HG02623 (cell line): ENCODE measurements around the gene CLK3.
A peak's percentile ranks its signal among the peaks of the same experiment; 100 is the strongest.

Source experiments
- ATAC-seq: cut with Tn5 transposase; IDR thresholded peaks from one replicate; pipeline ENCODE4 v1.9.1; 2021; ENCODE audit warnings: moderate library complexity; ENCODE audit not compliant: unreplicated experiment

CLK3 gene

DNA sequence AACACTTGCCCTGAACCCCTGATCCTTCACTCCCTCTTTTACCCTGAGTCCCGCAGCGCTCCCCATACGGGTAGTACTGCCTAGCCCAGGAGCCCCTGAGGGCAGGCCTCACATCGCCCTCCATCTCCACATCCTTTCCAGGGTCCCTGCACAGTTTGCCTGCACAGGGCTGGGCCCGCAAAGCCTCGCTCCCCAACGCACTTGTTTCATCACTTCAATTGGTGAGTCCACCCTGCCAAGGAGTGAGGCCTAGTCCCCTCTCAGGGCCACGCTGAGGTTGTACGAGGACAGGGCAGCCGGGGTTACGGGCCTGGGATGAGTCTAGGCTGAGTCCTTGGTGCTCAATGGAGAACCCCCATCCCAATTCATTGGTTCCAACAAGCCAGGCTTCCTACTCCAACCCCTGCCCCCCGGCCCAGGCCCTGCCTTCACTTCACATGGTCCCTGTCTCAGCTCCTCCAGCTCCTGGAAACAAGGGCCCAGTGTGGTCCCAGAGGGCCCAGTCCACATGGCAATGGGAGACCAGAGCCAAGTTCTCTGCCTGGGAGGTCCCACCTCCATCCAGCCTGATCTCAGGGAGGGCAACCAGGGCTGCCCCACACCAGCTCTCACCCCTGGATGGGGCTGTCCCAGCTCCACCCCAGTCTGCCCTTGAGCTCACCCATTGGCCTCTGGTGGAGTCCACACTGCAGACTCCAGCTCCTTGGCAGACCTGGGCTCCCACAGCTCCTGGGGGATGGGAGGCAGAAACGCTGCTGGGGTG lies 12.4 kb upstream of the CLK3 start:
- no peak for ATAC-seq

DNA sequence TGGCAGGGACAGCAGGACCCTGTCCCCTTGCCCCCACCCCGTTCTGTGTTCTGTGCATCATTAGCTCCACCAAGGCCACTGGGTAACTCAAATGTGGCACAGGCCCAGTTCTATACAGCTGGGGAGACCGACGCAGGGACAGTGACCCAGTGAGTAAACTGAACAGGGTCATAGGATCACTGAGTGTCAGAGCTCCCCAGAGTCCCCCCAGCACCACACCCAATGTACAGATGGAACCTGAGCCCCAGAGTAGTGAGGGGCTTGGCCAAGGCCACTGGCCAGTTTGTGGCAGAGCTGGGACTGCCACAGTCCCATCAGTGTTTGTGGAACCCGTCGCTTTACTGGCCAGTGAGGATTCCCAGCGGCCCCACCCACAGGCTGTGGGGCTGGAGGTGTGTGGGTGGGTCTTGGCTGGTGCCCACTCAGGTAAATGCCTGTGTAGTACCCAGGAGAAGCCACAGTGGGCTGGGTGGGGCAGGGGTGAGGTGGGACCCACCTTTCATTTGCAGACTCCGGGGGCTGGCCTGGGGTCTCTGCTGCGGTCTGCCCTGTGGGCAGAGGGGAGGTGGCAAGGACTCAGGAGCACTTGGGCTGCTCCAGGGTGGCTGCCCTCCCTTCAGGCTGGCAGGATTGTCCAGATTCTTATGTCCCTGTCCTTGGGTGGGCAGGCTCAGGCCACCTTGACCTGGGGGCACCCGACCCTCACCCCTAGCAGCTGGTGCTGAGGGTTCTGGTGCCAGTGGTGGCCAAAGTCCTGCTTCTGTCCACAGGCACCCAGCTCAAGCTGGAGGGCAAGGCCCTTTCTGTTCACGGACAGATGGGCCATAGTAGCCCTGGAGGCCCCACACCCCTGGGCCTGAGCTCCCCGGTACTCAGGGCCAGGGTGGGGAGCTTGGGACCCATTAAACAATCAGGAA lies 11.6 kb upstream of the CLK3 start:
- ATAC-seq: no peak

- no peak for ATAC-seq
Observed at GRCh38 chr15:74604983-74605794, 10.4 kb upstream of the CLK3 start.

GRCh38 chr15:74605795-74606150 lies 9.9 kb upstream of the CLK3 start:
- no peak for ATAC-seq

GRCh38 chr15:74608786-74609185 lies 6.8 kb upstream of the CLK3 start:
- ATAC-seq: no peak

DNA sequence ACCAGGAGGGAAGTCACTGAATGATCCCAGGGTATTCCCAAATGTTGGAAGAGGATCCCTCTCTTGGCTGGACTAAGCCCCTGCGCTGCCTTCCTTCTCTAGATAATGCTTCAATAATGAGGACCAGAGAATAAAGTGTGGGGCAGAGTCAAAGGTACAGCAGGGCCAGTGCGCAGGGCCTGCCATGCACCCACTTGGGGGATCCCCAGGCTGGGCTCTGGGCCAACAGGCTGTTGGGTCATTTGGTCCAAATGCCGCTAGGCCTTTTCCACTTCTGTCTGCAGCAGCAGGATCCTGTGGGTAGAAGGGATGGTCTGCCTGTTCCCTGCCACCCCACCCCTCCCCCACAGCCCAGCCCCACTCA lies 5.7 kb upstream of the CLK3 start:
- no peak for ATAC-seq

DNA sequence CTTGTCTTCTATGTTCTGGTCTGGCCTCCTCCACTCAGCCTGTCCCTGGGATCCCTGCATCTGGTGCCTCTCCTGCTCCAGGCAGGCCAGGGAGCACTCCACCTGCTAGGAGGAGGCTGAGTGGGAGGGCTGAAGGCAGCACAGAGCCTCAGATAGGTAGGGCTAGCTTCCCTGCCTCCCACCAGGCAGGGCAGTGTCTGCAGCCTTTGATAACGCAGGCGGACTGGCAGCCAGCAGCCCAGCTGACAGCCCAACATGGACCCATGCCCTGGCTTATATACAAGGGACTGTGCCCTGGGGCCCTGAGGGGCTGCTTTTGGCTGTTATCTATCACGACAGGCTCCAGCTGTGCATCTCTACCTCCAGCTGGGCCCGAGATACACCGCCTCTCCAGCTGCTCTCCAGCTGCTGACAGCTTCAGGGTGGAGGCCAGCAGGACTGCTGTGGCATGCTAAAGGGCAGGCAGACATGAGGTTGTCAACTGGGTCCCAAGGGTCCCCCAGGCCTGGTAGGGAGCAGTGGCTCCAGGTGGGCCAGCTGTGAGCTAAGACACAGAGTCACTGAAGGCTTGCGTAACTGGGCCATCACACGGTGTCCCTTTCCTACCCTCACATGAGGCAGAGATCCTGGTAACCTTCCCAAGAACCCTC lies 5.2 kb upstream of the CLK3 start:
- no peak for ATAC-seq

GRCh38 chr15:74611341-74611740 lies 4.3 kb upstream of the CLK3 start:
- ATAC-seq: no peak

GRCh38 chr15:74611834-74612233 lies 3.8 kb upstream of the CLK3 start:
- no peak for ATAC-seq

GRCh38 chr15:74612677-74613076 lies 3.0 kb upstream of the CLK3 start:
- ATAC-seq: no peak

- no peak for ATAC-seq
Observed at GRCh38 chr15:74613089-74613952, 2.3 kb upstream of the CLK3 start.

GRCh38 chr15:74613953-74614743 lies 1.5 kb upstream of the CLK3 start:
- ATAC-seq: no peak

GRCh38 chr15:74614744-74615507 lies 710 bp upstream of the CLK3 start:
- peak; percentile 41 for ATAC-seq

GRCh38 chr15:74616366-74616939 lies 817 bp downstream of the CLK3 start:
- no peak for ATAC-seq

DNA sequence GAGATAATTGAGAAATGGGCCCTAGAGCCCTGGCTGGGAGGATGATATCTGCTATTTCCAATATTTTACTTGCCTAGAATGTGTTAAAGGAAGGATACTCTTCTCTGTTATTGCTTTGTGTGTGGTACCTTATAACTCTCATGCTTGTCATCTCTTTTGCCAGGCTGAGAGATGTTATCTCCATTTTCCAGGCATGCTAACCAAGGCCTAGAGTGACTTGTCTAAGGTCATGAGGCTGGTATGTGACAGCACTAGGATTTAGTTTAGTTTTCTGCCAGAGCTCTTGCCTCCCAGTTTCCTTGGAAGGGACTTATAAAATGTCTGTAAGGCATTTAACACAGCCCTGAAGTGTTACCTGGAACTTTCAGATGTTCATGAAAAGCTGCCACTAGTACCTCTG lies 1.4 kb downstream of the CLK3 start:
- ATAC-seq: no peak

DNA sequence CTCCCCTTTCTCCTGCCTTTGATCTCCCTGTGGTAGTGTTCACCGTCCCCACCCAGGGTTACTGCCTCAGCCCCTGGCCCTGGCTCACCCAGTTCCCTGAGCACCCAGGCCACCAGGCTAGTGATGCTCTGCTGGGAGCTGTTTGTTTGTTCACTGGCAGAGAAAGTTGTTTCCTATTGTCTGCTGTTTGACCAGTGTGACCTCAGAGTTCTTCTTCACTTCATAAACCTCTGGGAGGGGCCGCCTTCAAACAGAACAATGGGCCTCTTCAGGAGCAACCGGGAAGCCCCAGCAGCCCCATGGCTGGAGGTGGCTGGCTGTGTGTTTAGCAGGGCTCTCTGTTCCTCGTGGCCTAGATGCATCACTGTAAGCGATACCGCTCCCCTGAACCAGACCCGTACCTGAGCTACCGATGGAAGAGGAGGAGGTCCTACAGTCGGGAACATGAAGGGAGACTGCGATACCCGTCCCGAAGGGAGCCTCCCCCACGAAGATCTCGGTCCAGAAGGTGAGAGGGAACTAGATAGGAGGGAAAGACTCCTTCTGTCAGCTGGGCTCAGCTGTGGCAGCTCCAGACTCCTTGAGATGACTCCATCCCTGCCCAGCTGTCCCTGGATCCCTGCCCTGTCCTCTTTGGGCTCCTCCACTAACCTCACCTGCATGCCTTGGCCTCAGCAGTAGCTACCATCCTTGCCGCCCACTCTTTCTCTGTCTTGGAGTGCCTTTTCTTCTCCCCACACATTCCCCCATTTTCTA lies 3.4 kb downstream of the CLK3 start:
- ATAC-seq: no peak

- no peak for ATAC-seq
Observed at GRCh38 chr15:74619916-74620635, 4.4 kb downstream of the CLK3 start.
